Gastrocnemius medialis (tissue), 4 donors: ENCODE data around the gene CDRT4.

Experiments
- CTCF ChIP-seq, 5 experiments: fragments of 450-650 bp in 3 of 5; fragments of 200-600 bp in 2 of 5; sonication (generic) in 2 of 5; IDR thresholded peaks in 4 of 5; conservative IDR thresholded peaks in 1 of 5; 1 replicate in 4 of 5; 2 replicates in 1 of 5; pipeline ENCODE4 v1.5.1; 2016 to 2019; ENCODE audit warnings: antibody characterized with exemption in 5 of 5, mild to moderate bottlenecking in 3 of 5, moderate library complexity in 3 of 5
- POLR2A ChIP-seq, 2 donors: fragments of 450-650 bp; IDR thresholded peaks; one replicate each; pipeline ENCODE4 v1.6.1; 2017; ENCODE audit warnings: antibody characterized with exemption in 2 of 2, mild to moderate bottlenecking in 2 of 2, moderate library complexity in 2 of 2

GRCh38 chr17:15510361-15510760, 42.9 kb upstream of the CDRT4 start:
- TF ChIP-seq CTCF (IDR thresholded peaks at IDR 0.05 in 4 of 5, conservative IDR thresholded peaks at IDR 0.05 in 1 of 5), result no peak
- no peak for TF ChIP-seq POLR2A (IDR thresholded peaks at IDR 0.05)
